GM23338 (cell line): ENCODE results near the gene ITPR3. TPM values are rescaled to one million over a fixed set of nuclear protein-coding genes. Genes with fewer than 3 reads are reported as not detected.

ENCODE experiments used
- ATAC-seq: fragments of 200-7000 bp; cut with Tn5 transposase; 3 replicates; pipeline ENCODE4 v1.9.1; 2020
- DNase-seq: peaks from one replicate; pipeline ENCODE4 v3.0.0-alpha.2; 2015; ENCODE audit warnings: low spot score
- H2AFZ ChIP-seq: fragments of 200-600 bp; sonication (generic); 2 replicates; pipeline ENCODE4 v1.8.0; 2016; ENCODE audit warnings: antibody characterized with exemption, mild to moderate bottlenecking, moderate library complexity
- H3F3A ChIP-seq: fragments of 200-600 bp; sonication (generic); replicated peaks from 2 replicates; pipeline ENCODE4 v1.8.0; 2017; ENCODE audit warnings: antibody characterized with exemption, mixed run types, low read depth
- H3K27ac ChIP-seq: fragments of 200-600 bp; sonication (generic); 2 replicates; pipeline ENCODE4 v1.6.1; 2016; ENCODE audit warnings: low read depth
- H3K27me3 ChIP-seq: fragments of 200-600 bp; sonication (generic); 2 replicates; pipeline ENCODE4 v1.8.0; 2016; ENCODE audit warnings: mild to moderate bottlenecking, mixed run types, moderate library complexity; ENCODE audit not compliant: insufficient read depth
- H3K36me3 ChIP-seq: fragments of 200-600 bp; sonication (generic); 2 replicates; pipeline ENCODE4 v1.8.0; 2016; ENCODE audit warnings: mild to moderate bottlenecking; ENCODE audit not compliant: insufficient read depth
- H3K4me1 ChIP-seq: fragments of 200-600 bp; sonication (generic); 2 replicates; pipeline ENCODE4 v1.8.0; 2016; ENCODE audit warnings: mild to moderate bottlenecking, moderate library complexity; ENCODE audit not compliant: insufficient read depth
- H3K4me2 ChIP-seq: fragments of 200-600 bp; sonication (generic); 2 replicates; pipeline ENCODE4 v1.7.1; 2017; ENCODE audit warnings: mixed run types
- H3K4me3 ChIP-seq: fragments of 200-600 bp; sonication (generic); 2 replicates; pipeline ENCODE4 v1.6.1; 2016; ENCODE audit warnings: mixed run types
- H3K79me2 ChIP-seq: fragments of 200-600 bp; sonication (generic); replicated peaks from 2 replicates; pipeline ENCODE4 v1.8.0; 2017; ENCODE audit warnings: mild to moderate bottlenecking; ENCODE audit not compliant: insufficient read depth
- H3K9me2 ChIP-seq: fragments of 200-600 bp; sonication (generic); 2 replicates; pipeline ENCODE4 v1.8.0; 2017; ENCODE audit not compliant: insufficient read depth
- H4K20me1 ChIP-seq: fragments of 200-600 bp; sonication (generic); replicated peaks from 2 replicates; pipeline ENCODE4 v1.8.0; 2017; ENCODE audit warnings: mild to moderate bottlenecking; ENCODE audit not compliant: insufficient read depth
- H3K27ac Mint-ChIP-seq: 2 replicates; pipeline ENCODE4 v1.8.0; 2020; ENCODE audit warnings: inconsistent platforms, mild to moderate bottlenecking, moderate library complexity, mixed read lengths
- H3K27me3 Mint-ChIP-seq: 3 replicates; pipeline ENCODE4 v1.8.0; 2022; ENCODE audit warnings: low read depth, mild to moderate bottlenecking, moderate library complexity, mixed read lengths, inconsistent platforms; ENCODE audit not compliant: insufficient read depth, poor library complexity
- H3K36me3 Mint-ChIP-seq: 3 replicates; pipeline ENCODE4 v1.8.0; 2021; ENCODE audit warnings: low read depth, mild to moderate bottlenecking, inconsistent platforms, moderate library complexity, mixed read lengths
- H3K4me1 Mint-ChIP-seq: 3 replicates; pipeline ENCODE4 v1.8.0; 2020; ENCODE audit warnings: mild to moderate bottlenecking, inconsistent platforms, mixed read lengths
- H3K4me3 Mint-ChIP-seq: 3 replicates; pipeline ENCODE4 v1.8.0; 2021; ENCODE audit warnings: moderate library complexity, mild to moderate bottlenecking, inconsistent platforms, mixed read lengths
- H3K9me3 Mint-ChIP-seq: 3 replicates; pipeline ENCODE4 v1.8.0; 2020; ENCODE audit warnings: moderate library complexity, mild to moderate bottlenecking, inconsistent platforms, mixed read lengths
- CREB1 ChIP-seq: fragments of 250-450 bp; sonication (Bioruptor Pico); IDR thresholded peaks from 2 replicates; pipeline ENCODE4 v1.5.0; 2020; ENCODE audit warnings: low read depth, mild to moderate bottlenecking, moderate library complexity
- EZH2 ChIP-seq: fragments of 200-600 bp; sonication (generic); IDR thresholded peaks from one replicate; pipeline ENCODE4 v1.8.0; 2017; ENCODE audit warnings: antibody characterized with exemption, mild to moderate bottlenecking, low read depth; ENCODE audit not compliant: unreplicated experiment
- EZH2phosphoT487 ChIP-seq: fragments of 200-600 bp; sonication (generic); IDR thresholded peaks from one replicate; pipeline ENCODE4 v1.8.1; 2018; ENCODE audit warnings: antibody characterized with exemption; ENCODE audit not compliant: unreplicated experiment
- JUNB ChIP-seq: IDR thresholded peaks from one replicate; pipeline ENCODE4 v1.6.1; 2016; ENCODE audit warnings: antibody characterized with exemption; ENCODE audit not compliant: unreplicated experiment
- NANOG ChIP-seq: IDR thresholded peaks from 2 replicates; pipeline ENCODE4 v1.6.1; 2016; ENCODE audit warnings: antibody characterized with exemption, borderline replicate concordance
- POLR2AphosphoS5 ChIP-seq: IDR thresholded peaks from 2 replicates; pipeline ENCODE4 v1.6.1; 2016; ENCODE audit warnings: antibody characterized with exemption, low read depth
- STAT1 ChIP-seq: IDR thresholded peaks from one replicate; pipeline ENCODE4 v1.6.1; 2016; ENCODE audit warnings: antibody characterized with exemption; ENCODE audit not compliant: unreplicated experiment
- ZNF114 ChIP-seq: fragments of 250-450 bp; sonication (Bioruptor Pico); IDR thresholded peaks from 2 replicates; pipeline ENCODE4 v1.5.0; 2020; ENCODE audit warnings: mild to moderate bottlenecking, moderate library complexity
- ZNF331 ChIP-seq: fragments of 250-450 bp; sonication (Bioruptor Pico); IDR thresholded peaks from 2 replicates; pipeline ENCODE4 v1.5.0; 2020; ENCODE audit warnings: low read depth, mild to moderate bottlenecking, moderate library complexity
- polyA plus RNA-seq: library from polyadenylated mRNA; unstranded; fragments of >200 nt; fragmentation: Nextera tagmentation; extraction: Ambion mirVana; gene quantifications from 2 replicates; pipeline ENCODE4 v1.2.1, GENCODE V29; 2016
- total RNA-seq: library from RNA; depleted of rRNA; stranded (reverse); fragments of >200 nt; shearing (Covaris generic); gene quantifications from 2 replicates; pipeline ENCODE4 v1.2.3, GENCODE V29; 2014
- TF ChIP-seq, protein P1 (sequence below): IDR thresholded peaks from 2 replicates; pipeline ENCODE4 v1.6.1; 2016; ENCODE audit warnings: antibody characterized with exemption
- TF ChIP-seq, protein P2 (sequence below): fragments of 250-450 bp; sonication (Bioruptor Pico); IDR thresholded peaks from 2 replicates; pipeline ENCODE4 v1.5.0; 2020; ENCODE audit warnings: mild to moderate bottlenecking, moderate library complexity
- TF ChIP-seq, protein P3 (sequence below), 2 experiments: fragments of 200-600 bp in 1 of 2; sonication (generic) in 1 of 2; conservative IDR thresholded peaks; 2 replicates each; pipeline versions ENCODE4 v1.5.1 to v1.6.1; 2016 to 2017; ENCODE audit warnings: antibody characterized with exemption in 2 of 2, low read depth in 2 of 2, mild to moderate bottlenecking in 2 of 2, moderate library complexity in 1 of 2

Gene ITPR3
- total and polyA plus RNA-seq, 2 experiments from 2014 or later: 7.3 to 31.9 TPM

DNA sequence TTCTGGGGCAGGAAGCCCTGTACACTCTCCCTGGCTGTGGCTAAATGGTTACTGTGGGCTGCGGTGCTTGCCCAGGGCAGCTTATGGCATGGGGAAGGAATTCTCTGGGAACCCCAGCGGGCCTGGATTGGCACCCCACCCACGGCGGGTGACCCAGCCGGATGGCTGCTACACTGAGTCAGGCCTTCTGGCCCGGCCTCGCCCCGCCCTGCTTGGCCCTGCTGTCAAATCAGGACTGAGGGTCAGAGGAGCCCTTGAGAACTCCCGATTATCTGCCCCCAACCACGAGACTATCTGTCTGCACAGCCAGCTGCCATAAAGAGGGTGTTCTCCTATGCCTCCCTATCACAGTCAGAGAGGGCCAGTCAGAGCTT is 7.3 kb upstream of the ITPR3 start:
- H3K36me3 ChIP-seq: no peaks in the 10 kb centered on the region
- no peaks in the 10 kb centered on the region for H3K9me2 ChIP-seq
- TF ChIP-seq CREB1 (CRISPR knock-in tag) (no peak), STAT1 (no peak), EZH2phosphoT487 (no peak), ZNF331 (CRISPR knock-in tag) (no peak), JUNB (no peak), ZNF114 (no peak), POLR2AphosphoS5 (no peak), NANOG (no peak)
- TF ChIP-seq, protein P1, sequence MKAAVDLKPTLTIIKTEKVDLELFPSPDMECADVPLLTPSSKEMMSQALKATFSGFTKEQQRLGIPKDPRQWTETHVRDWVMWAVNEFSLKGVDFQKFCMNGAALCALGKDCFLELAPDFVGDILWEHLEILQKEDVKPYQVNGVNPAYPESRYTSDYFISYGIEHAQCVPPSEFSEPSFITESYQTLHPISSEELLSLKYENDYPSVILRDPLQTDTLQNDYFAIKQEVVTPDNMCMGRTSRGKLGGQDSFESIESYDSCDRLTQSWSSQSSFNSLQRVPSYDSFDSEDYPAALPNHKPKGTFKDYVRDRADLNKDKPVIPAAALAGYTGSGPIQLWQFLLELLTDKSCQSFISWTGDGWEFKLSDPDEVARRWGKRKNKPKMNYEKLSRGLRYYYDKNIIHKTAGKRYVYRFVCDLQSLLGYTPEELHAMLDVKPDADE: no peak
- Mint-ChIP-seq H3K4me1 (peaks cover 29% of the 10 kb centered on the region), H3K27ac (no peak overlapping the region), H3K9me3 (no peaks in the 10 kb centered on the region), H3K27me3 (peaks cover 14% of the 10 kb centered on the region), H3K36me3 (no peaks in the 10 kb centered on the region), H3K4me3 (no peak overlapping the region)
- H3K79me2 ChIP-seq: no peaks in the 10 kb centered on the region
- ATAC-seq (no peak), DNase-seq (no peak)
- no peak overlapping the region for H3K27ac ChIP-seq
- H3F3A ChIP-seq: no peaks in the 10 kb centered on the region
- H3K27me3 ChIP-seq: peaks cover 7% of the 10 kb centered on the region; the same call in 1 of the 2 replicates
- H4K20me1 ChIP-seq: no peaks in the 10 kb centered on the region
- H3K4me1 ChIP-seq: peaks cover 23% of the 10 kb centered on the region
- no peak overlapping the region for H3K4me3 ChIP-seq
- no peak overlapping the region for H2AFZ ChIP-seq
- no peak overlapping the region for H3K4me2 ChIP-seq

DNA sequence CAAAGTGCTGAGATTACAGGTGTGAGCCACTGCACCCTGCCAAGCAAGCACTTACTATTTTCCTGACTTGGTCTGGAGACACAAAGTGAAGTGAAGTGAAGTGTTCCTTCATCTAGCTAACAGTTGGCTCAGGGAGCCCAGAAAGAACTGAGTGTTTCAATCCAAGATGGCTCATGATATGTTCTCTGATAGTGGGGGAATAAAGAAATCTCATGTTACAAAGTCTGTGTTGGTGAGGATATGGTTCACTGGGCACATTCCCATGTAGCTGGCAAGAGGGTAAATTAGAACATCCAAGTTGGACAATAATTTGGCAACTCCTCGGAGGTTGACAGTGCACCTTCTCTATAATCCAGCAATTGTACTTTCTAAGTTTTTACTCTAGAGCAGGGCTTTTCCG is 5.0 kb upstream of the ITPR3 start:
- Mint-ChIP-seq H3K27me3 (peaks cover 22% of the 10 kb centered on the region), H3K9me3 (no peaks in the 10 kb centered on the region), H3K4me3 (no peak overlapping the region), H3K4me1 (peaks cover 20% of the 10 kb centered on the region), H3K36me3 (no peaks in the 10 kb centered on the region), H3K27ac (no peak overlapping the region)
- Histone ChIP-seq H3K36me3 (no peaks in the 10 kb centered on the region), H3K27me3 (peaks cover 24% of the 10 kb centered on the region), H3K4me3 (no peak overlapping the region), H3K9me2 (no peaks in the 10 kb centered on the region), H3F3A (peaks cover 4% of the 10 kb centered on the region; the same call in 1 of the 2 replicates), H3K4me1 (peaks cover 17% of the 10 kb centered on the region), H3K4me2 (no peak overlapping the region), H4K20me1 (no peaks in the 10 kb centered on the region), H3K79me2 (no peaks in the 10 kb centered on the region), H3K27ac (no peak overlapping the region), H2AFZ (no peak overlapping the region)
- DNase-seq (no peak), ATAC-seq (no peak)
- TF ChIP-seq EZH2: no peak
- TF ChIP-seq STAT1: no peak
- no peak for TF ChIP-seq CREB1 (CRISPR knock-in tag)
- no peak for TF ChIP-seq JUNB
- TF ChIP-seq, protein P1: no peak
- TF ChIP-seq, protein P2, sequence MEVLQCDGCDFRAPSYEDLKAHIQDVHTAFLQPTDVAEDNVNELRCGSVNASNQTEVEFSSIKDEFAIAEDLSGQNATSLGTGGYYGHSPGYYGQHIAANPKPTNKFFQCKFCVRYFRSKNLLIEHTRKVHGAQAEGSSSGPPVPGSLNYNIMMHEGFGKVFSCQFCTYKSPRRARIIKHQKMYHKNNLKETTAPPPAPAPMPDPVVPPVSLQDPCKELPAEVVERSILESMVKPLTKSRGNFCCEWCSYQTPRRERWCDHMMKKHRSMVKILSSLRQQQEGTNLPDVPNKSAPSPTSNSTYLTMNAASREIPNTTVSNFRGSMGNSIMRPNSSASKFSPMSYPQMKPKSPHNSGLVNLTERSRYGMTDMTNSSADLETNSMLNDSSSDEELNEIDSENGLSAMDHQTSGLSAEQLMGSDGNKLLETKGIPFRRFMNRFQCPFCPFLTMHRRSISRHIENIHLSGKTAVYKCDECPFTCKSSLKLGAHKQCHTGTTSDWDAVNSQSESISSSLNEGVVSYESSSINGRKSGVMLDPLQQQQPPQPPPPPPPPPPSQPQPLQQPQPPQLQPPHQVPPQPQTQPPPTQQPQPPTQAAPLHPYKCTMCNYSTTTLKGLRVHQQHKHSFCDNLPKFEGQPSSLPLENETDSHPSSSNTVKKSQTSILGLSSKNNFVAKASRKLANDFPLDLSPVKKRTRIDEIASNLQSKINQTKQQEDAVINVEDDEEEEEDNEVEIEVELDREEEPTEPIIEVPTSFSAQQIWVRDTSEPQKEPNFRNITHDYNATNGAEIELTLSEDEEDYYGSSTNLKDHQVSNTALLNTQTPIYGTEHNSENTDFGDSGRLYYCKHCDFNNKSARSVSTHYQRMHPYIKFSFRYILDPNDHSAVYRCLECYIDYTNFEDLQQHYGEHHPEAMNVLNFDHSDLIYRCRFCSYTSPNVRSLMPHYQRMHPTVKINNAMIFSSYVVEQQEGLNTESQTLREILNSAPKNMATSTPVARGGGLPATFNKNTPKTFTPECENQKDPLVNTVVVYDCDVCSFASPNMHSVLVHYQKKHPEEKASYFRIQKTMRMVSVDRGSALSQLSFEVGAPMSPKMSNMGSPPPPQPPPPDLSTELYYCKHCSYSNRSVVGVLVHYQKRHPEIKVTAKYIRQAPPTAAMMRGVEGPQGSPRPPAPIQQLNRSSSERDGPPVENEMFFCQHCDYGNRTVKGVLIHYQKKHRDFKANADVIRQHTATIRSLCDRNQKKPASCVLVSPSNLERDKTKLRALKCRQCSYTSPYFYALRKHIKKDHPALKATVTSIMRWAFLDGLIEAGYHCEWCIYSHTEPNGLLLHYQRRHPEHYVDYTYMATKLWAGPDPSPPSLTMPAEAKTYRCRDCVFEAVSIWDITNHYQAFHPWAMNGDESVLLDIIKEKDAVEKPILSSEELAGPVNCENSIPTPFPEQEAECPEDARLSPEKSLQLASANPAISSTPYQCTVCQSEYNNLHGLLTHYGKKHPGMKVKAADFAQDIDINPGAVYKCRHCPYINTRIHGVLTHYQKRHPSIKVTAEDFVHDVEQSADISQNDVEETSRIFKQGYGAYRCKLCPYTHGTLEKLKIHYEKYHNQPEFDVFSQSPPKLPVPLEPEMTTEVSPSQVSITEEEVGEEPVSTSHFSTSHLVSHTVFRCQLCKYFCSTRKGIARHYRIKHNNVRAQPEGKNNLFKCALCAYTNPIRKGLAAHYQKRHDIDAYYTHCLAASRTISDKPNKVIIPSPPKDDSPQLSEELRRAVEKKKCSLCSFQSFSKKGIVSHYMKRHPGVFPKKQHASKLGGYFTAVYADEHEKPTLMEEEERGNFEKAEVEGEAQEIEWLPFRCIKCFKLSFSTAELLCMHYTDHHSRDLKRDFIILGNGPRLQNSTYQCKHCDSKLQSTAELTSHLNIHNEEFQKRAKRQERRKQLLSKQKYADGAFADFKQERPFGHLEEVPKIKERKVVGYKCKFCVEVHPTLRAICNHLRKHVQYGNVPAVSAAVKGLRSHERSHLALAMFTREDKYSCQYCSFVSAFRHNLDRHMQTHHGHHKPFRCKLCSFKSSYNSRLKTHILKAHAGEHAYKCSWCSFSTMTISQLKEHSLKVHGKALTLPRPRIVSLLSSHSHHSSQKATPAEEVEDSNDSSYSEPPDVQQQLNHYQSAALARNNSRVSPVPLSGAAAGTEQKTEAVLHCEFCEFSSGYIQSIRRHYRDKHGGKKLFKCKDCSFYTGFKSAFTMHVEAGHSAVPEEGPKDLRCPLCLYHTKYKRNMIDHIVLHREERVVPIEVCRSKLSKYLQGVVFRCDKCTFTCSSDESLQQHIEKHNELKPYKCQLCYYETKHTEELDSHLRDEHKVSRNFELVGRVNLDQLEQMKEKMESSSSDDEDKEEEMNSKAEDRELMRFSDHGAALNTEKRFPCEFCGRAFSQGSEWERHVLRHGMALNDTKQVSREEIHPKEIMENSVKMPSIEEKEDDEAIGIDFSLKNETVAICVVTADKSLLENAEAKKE (CRISPR knock-in tag): no peak
- TF ChIP-seq EZH2phosphoT487: no peak
- TF ChIP-seq ZNF331 (CRISPR knock-in tag): no peak
- TF ChIP-seq NANOG: no peak
- TF ChIP-seq POLR2AphosphoS5: no peak
- TF ChIP-seq, protein P3, sequence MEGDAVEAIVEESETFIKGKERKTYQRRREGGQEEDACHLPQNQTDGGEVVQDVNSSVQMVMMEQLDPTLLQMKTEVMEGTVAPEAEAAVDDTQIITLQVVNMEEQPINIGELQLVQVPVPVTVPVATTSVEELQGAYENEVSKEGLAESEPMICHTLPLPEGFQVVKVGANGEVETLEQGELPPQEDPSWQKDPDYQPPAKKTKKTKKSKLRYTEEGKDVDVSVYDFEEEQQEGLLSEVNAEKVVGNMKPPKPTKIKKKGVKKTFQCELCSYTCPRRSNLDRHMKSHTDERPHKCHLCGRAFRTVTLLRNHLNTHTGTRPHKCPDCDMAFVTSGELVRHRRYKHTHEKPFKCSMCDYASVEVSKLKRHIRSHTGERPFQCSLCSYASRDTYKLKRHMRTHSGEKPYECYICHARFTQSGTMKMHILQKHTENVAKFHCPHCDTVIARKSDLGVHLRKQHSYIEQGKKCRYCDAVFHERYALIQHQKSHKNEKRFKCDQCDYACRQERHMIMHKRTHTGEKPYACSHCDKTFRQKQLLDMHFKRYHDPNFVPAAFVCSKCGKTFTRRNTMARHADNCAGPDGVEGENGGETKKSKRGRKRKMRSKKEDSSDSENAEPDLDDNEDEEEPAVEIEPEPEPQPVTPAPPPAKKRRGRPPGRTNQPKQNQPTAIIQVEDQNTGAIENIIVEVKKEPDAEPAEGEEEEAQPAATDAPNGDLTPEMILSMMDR (conservative IDR thresholded peaks at IDR 0.05; ENCODE audit: low read depth in 2 of 2): no peak
